Liver (tissue), 3 donors: ENCODE measurements around the gene PDE9A.

Experiments used
- CTCF ChIP-seq: fragments of 150-350 bp; IDR thresholded peaks from 2 replicates; pipeline ENCODE4 v1.5.1; 2017; ENCODE audit warnings: improper control_type of control experiment, low read depth, low read length; ENCODE audit not compliant: missing input control
- MAX ChIP-seq: IDR thresholded peaks from 2 replicates; pipeline ENCODE4 v1.6.1; 2016; ENCODE audit warnings: antibody characterized with exemption
- RAD21 ChIP-seq, 2 donors: IDR thresholded peaks; 2 replicates each; pipeline ENCODE4 v1.6.1; 2016; ENCODE audit warnings: antibody characterized with exemption in 2 of 2, mild to moderate bottlenecking in 2 of 2
- RXRA ChIP-seq, 2 donors: IDR thresholded peaks; 2 replicates each; pipeline ENCODE4 v1.6.1; 2017 to 2018; ENCODE audit warnings: antibody characterized with exemption in 2 of 2, mild to moderate bottlenecking in 1 of 2
- TF ChIP-seq, protein P1 (sequence below): IDR thresholded peaks from 2 replicates; pipeline ENCODE4 v1.6.1; 2016; ENCODE audit warnings: antibody characterized with exemption, mild to moderate bottlenecking
- donor health status: healthy.
- donor health status: healthy.

GRCh38 chr21:42733874-42734273 is 80.5 kb downstream of the PDE9A start:
- TF ChIP-seq CTCF (no peak), RAD21 (IDR thresholded peaks at IDR 0.05) (no peak), MAX (no peak), RXRA (IDR thresholded peaks at IDR 0.05) (no peak)
- TF ChIP-seq, protein P1, sequence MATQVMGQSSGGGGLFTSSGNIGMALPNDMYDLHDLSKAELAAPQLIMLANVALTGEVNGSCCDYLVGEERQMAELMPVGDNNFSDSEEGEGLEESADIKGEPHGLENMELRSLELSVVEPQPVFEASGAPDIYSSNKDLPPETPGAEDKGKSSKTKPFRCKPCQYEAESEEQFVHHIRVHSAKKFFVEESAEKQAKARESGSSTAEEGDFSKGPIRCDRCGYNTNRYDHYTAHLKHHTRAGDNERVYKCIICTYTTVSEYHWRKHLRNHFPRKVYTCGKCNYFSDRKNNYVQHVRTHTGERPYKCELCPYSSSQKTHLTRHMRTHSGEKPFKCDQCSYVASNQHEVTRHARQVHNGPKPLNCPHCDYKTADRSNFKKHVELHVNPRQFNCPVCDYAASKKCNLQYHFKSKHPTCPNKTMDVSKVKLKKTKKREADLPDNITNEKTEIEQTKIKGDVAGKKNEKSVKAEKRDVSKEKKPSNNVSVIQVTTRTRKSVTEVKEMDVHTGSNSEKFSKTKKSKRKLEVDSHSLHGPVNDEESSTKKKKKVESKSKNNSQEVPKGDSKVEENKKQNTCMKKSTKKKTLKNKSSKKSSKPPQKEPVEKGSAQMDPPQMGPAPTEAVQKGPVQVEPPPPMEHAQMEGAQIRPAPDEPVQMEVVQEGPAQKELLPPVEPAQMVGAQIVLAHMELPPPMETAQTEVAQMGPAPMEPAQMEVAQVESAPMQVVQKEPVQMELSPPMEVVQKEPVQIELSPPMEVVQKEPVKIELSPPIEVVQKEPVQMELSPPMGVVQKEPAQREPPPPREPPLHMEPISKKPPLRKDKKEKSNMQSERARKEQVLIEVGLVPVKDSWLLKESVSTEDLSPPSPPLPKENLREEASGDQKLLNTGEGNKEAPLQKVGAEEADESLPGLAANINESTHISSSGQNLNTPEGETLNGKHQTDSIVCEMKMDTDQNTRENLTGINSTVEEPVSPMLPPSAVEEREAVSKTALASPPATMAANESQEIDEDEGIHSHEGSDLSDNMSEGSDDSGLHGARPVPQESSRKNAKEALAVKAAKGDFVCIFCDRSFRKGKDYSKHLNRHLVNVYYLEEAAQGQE, result no peak
